Measurements from ENCODE around the gene AGO4. TPM values are rescaled to one million over a fixed set of nuclear protein-coding genes. Genes with fewer than 3 reads are reported as not detected.
"Not testable (repeated sequence)": the region's sequence is repeated elsewhere in the genome, so short reads cannot be mapped to it uniquely, and the experiment has no call there.

Gene AGO4
- polyA plus RNA-seq, 2 of the 4 experiments (the other 2 are of a cell fraction): 3.1 to 4.7 TPM

- H3K4me2 ChIP-seq: peak overlapping the region; percentile 10; the same call in 2 of the 3 replicates
- no peak for FAIRE-seq
Measured at GRCh38 chr1:35886577-35887431, 79.0 kb downstream of the AGO4 start.

GRCh38 chr1:35887508-35887907, 79.7 kb downstream of the AGO4 start:
- WGBS (ENCODE audit: missing lambda C conversion rate): 86% methylated on average over 2 of the region's 2 CpGs
- POLR2A ChIA-PET: no interaction called here
- Histone ChIP-seq H3K9me3 (no peaks in the 10 kb centered on the region), H3K4me1 (peaks cover 24% of the 10 kb centered on the region; the same call in 2 of the 3 replicates), H3K4me3 (no peak overlapping the region), H3K27ac (0 out of 6 replicates have a peak overlapping the region, but pooled peaks of 1 of the 2 experiments have one; percentile 13), H3K4me2 (no peak overlapping the region)
- FAIRE-seq (no peak), DNase-seq (ENCODE audit: low read depth in 1 of 2, low spot score in 1 of 2) (no peak), ATAC-seq (no peak)
- CTCF ChIA-PET: no interaction called here
- no peak for TF ChIP-seq SREBF2 (IDR thresholded peaks at IDR 0.05)

More at GRCh38 chr1:35886577-35887431, 79.0 kb downstream of the AGO4 start:
- CTCF ChIA-PET: no interaction called here
- Histone ChIP-seq H3K4me1 (peaks cover 24% of the 10 kb centered on the region; the same call in 2 of the 3 replicates), H3K4me3 (no peak overlapping the region), H3K27ac (0 out of 6 replicates have a peak overlapping the region, but pooled peaks of 1 of the 2 experiments have one; percentile 13), H3K9me3 (no peaks in the 10 kb centered on the region)
- 39% methylated on average over 3 of the region's 3 CpGs for WGBS (ENCODE audit: missing lambda C conversion rate)
- ATAC-seq (no peak), DNase-seq (ENCODE audit: low read depth in 1 of 2, low spot score in 1 of 2) (no peak)
- POLR2A ChIA-PET: no interaction called here
- TF ChIP-seq FOSL2 (IDR thresholded peaks at IDR 0.05) (no peak), FOSL2 (CRISPR knock-in tag; IDR thresholded peaks at IDR 0.05) (no peak), RAD21 (conservative IDR thresholded peaks at IDR 0.05 in 1 of 2, IDR thresholded peaks at IDR 0.05 in 1 of 2) (no peak), TP53 (CRISPR knock-in tag; IDR thresholded peaks at IDR 0.05) (no peak), ATOH8 (CRISPR knock-in tag; IDR thresholded peaks at IDR 0.05; ENCODE audit: low read depth) (no peak), ZC3H11A (IDR thresholded peaks at IDR 0.05) (no peak), JUN (IDR thresholded peaks at IDR 0.05) (no peak), CTCF (IDR thresholded peaks at IDR 0.05) (no peak)

- FAIRE-seq (no peak), ATAC-seq (no peak), DNase-seq (ENCODE audit: low read depth in 1 of 2, low spot score in 1 of 2) (no peak)
- ChIA-PET CTCF (no interaction called here), POLR2A (no interaction called here)
- Histone ChIP-seq H3K4me3 (no peak overlapping the region), H3K4me1 (peaks cover 24% of the 10 kb centered on the region; the same call in 2 of the 3 replicates), H3K9me3 (no peaks in the 10 kb centered on the region), H3K4me2 (no peak overlapping the region), H3K27ac (no peak overlapping the region)
- TF ChIP-seq RFX5 (IDR thresholded peaks at IDR 0.05): no peak
- TF ChIP-seq MAZ (IDR thresholded peaks at IDR 0.05; ENCODE audit: borderline replicate concordance, low read depth, low read length): no peak
- TF ChIP-seq HDAC2 (IDR thresholded peaks at IDR 0.05): no peak
- TF ChIP-seq HOXA7 (CRISPR knock-in tag; IDR thresholded peaks at IDR 0.05): no peak
- TF ChIP-seq KDM1A (IDR thresholded peaks at IDR 0.05; ENCODE audit: low read depth): no peak
- TF ChIP-seq CBX2 (IDR thresholded peaks at IDR 0.05; ENCODE audit: borderline replicate concordance, low read depth): no peak
- 92% methylated on average over 8 of the region's 11 CpGs for WGBS (ENCODE audit: missing lambda C conversion rate)
Measured at GRCh38 chr1:35888255-35888654, 80.4 kb downstream of the AGO4 start.

GRCh38 chr1:35888981-35889380, 81.2 kb downstream of the AGO4 start:
- CTCF ChIA-PET: not testable (repeated sequence)

More at GRCh38 chr1:35888981-35889380, 81.2 kb downstream of the AGO4 start:
- H3K4me1 ChIP-seq: peaks cover 27% of the 10 kb centered on the region
- FAIRE-seq; H3K4me2 ChIP-seq; ATAC-seq; POLR2A ChIA-PET; H3K9me3 ChIP-seq; H3K27ac ChIP-seq; H3K4me3 ChIP-seq; DNase-seq (ENCODE audit: low read depth in 1 of 2, low spot score in 1 of 2): not testable (repeated sequence)
- WGBS (ENCODE audit: missing lambda C conversion rate): 93% methylated on average over 3 of the region's 3 CpGs

All from A549 (cell line).